ENCODE data around the gene GCNT2.

DNA sequence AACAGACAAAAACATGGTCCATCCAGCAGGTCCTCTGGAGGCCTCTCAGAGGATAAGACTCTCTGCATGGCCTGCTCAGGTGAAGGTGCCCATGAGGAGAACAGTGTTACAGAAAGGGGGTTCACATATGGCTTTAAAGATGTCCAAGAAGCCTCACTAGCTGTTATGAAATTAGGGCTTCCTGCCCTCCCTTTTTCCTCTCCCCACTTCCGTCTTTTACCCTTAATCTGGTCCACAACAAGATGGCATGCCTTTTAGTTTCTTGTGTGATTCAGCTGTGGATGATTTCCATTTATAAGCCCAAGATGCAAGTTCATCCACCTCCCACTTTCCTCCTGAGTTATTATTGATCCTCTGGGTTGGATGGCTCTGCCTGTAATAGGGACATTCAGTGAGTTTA lies 14.0 kb downstream of the GCNT2 start:
- TF ChIP-seq SIN3A (IDR thresholded peaks at IDR 0.05; ENCODE audit: borderline replicate concordance, insufficient read depth, low read length): no peak
- no peak for TF ChIP-seq FOXP2 (optimal IDR thresholded peaks at IDR 0.05; ENCODE audit: borderline replicate concordance, extremely low read depth, extremely low read length, insufficient read depth)
- no peak for TF ChIP-seq TAF1 (IDR thresholded peaks at IDR 0.05; ENCODE audit: borderline replicate concordance, insufficient read depth, low read length)
